ENCODE results near the gene TOGARAM1.

Gene TOGARAM1

GRCh38 chr14:45060551-45060950, 98.6 kb downstream of the TOGARAM1 start:
- no peak for DNase-seq (ENCODE audit: low read depth)

GRCh38 chr14:45065540-45065939, 103.5 kb downstream of the TOGARAM1 start:
- TF ChIP-seq CTCF (IDR thresholded peaks at IDR 0.05; ENCODE audit: control insufficient read depth, insufficient read depth, low read depth, low read length, missing control alignments), result no peak
- DNase-seq (ENCODE audit: low read depth), result no peak
- H3K4me3 ChIP-seq (ENCODE audit: control insufficient read depth, low read depth, low read length), result no peak overlapping the region

More at GRCh38 chr14:45060551-45060950, 98.6 kb downstream of the TOGARAM1 start:
- TF ChIP-seq CTCF (IDR thresholded peaks at IDR 0.05; ENCODE audit: control insufficient read depth, insufficient read depth, low read depth, low read length, missing control alignments), result no peak
- no peak overlapping the region for H3K4me3 ChIP-seq (ENCODE audit: control insufficient read depth, low read depth, low read length)

DNA sequence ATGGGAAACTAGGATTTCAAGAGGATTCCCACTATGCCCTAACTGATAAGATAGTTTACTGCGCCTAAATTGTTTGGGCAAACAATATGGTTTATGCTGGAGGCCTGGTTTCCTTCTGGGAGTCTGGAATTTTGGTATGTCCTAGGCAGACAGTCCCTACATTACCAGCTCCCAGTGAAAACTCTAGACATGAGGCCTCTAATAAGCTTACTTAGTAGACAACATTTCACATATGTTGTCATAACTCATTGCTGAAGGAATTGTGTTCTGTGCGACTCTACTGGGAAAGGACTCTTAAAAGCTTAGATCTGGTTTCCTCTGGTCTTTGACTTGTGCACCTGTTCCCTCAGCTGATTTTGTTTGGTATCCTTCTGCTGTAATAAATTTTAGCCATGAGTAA, 104.0 kb downstream of the TOGARAM1 start:
- H3K4me3 ChIP-seq (ENCODE audit: control insufficient read depth, low read depth, low read length), result no peak overlapping the region
- no peak for TF ChIP-seq CTCF (IDR thresholded peaks at IDR 0.05; ENCODE audit: control insufficient read depth, insufficient read depth, low read depth, low read length, missing control alignments)
- no peak for DNase-seq (ENCODE audit: low read depth)

DNA sequence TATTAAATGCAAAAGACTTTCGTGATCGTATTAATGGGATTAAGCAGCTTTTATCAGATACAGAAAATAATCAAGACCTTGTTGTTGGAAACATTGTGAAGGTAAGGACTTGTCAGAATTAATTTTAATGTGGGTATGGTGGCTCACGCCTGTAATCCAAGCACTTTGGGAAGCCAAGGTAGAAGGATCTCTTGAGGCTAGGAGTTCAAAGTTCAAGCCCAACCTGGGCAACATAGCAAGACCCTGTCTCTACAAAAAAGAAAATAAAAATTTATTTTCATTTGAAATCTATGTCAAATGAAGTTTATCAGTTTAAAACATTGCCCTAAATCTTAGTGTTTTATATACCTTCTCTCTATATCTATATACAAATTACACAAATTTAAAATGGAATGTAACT, 104.7 kb downstream of the TOGARAM1 start:
- no peak for DNase-seq (ENCODE audit: low read depth)
- no peak overlapping the region for H3K4me3 ChIP-seq (ENCODE audit: control insufficient read depth, low read depth, low read length)
- no peak for TF ChIP-seq CTCF (IDR thresholded peaks at IDR 0.05; ENCODE audit: control insufficient read depth, insufficient read depth, low read depth, low read length, missing control alignments)

GRCh38 chr14:45068396-45068795, 106.4 kb downstream of the TOGARAM1 start:
- no peak for DNase-seq (ENCODE audit: low read depth)
- no peak for TF ChIP-seq CTCF (IDR thresholded peaks at IDR 0.05; ENCODE audit: control insufficient read depth, insufficient read depth, low read depth, low read length, missing control alignments)
- no peak overlapping the region for H3K4me3 ChIP-seq (ENCODE audit: control insufficient read depth, low read depth, low read length)

DNA sequence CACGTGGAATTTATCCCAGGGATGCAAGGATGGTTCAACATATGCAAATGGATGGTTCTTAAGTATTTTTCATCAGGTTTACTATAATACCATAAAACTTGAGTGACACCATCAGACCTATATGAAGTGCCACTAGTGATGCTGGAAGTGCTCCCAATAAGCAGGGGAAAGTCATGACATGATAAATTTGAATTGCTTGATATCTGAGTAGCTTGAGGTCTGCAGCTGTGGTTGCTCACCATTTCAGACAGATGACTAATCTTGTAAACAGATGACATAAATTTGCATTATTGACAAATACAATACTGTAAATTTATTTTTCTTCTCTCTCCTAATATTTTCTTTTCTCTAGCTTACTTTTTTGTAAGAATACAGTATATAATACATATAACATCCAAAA, 108.2 kb downstream of the TOGARAM1 start:
- H3K4me3 ChIP-seq (ENCODE audit: control insufficient read depth, low read depth, low read length), result no peak overlapping the region
- DNase-seq (ENCODE audit: low read depth), result no peak
- TF ChIP-seq CTCF (IDR thresholded peaks at IDR 0.05; ENCODE audit: control insufficient read depth, insufficient read depth, low read depth, low read length, missing control alignments), result no peak

DNA sequence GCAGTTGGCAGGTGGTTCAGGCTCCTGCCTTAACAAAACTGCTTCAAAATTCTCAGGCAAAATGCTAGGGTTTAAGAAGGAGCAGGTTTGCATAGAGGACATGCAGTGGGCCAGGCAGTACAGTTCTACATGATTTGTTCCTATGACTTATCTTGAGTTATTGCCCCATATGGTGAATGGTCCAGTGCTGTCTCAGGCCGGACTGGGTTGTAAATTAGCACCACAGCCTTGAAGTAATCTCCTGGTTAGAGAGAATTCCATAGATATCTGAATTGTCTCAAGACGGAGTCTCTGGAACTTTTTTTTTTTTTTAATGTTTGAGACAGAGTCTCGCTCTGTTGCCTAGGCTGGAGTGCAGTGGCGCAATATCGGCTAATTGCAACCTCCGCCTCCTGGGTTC, 110.1 kb downstream of the TOGARAM1 start:
- DNase-seq (ENCODE audit: low read depth), result no peak
- no peak overlapping the region for H3K4me3 ChIP-seq (ENCODE audit: control insufficient read depth, low read depth, low read length)
- TF ChIP-seq CTCF (IDR thresholded peaks at IDR 0.05; ENCODE audit: control insufficient read depth, insufficient read depth, low read depth, low read length, missing control alignments), result no peak
